ENCODE data around the gene TMEM242. TPM values are rescaled to one million over a fixed set of nuclear protein-coding genes. Genes with fewer than 3 reads are reported as not detected.
"Not testable (repeated sequence)": the region's sequence is repeated elsewhere in the genome, so short reads cannot be mapped to it uniquely, and the experiment has no call there.

The TMEM242 gene
- total RNA-seq, 1 donor from 2014 or later: 9.9 TPM

DNA sequence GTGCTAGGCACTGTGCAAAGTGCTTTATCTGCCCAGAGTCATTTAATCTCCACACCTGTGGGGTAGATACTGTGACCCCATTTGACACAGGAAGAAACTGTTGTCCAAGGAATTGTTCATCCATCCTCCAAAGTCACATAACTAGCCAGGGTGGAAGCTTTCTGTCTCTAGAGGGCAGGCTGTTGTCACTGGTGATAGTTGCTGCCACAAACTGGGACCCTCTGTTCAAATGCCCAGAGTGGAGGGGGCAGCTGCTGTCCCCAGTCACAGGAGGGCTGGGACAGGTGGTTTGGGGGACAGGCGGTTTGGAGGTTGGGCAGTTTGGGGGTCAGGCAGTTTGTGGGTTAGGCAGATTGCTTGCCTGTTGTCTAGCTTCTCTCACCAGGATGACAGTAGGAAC lies 16.1 kb upstream of the TMEM242 start:
- Histone ChIP-seq H3K4me3 (no peak overlapping the region), H3K27me3 (no peaks in the 10 kb centered on the region), H3K9me3 (no peaks in the 10 kb centered on the region), H3K27ac (no peak overlapping the region), H3K4me1 (no peaks in the 10 kb centered on the region), H3K36me3 (no peaks in the 10 kb centered on the region)
- TF ChIP-seq, protein P1, sequence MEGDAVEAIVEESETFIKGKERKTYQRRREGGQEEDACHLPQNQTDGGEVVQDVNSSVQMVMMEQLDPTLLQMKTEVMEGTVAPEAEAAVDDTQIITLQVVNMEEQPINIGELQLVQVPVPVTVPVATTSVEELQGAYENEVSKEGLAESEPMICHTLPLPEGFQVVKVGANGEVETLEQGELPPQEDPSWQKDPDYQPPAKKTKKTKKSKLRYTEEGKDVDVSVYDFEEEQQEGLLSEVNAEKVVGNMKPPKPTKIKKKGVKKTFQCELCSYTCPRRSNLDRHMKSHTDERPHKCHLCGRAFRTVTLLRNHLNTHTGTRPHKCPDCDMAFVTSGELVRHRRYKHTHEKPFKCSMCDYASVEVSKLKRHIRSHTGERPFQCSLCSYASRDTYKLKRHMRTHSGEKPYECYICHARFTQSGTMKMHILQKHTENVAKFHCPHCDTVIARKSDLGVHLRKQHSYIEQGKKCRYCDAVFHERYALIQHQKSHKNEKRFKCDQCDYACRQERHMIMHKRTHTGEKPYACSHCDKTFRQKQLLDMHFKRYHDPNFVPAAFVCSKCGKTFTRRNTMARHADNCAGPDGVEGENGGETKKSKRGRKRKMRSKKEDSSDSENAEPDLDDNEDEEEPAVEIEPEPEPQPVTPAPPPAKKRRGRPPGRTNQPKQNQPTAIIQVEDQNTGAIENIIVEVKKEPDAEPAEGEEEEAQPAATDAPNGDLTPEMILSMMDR (IDR thresholded peaks at IDR 0.05): no peak
- ATAC-seq (no peak), DNase-seq (no peak)
- intact Hi-C loops (cut with DNase I): no loop called here

GRCh38 chr6:157337751-157338150 lies 14.4 kb upstream of the TMEM242 start:
- DNase-seq (no peak), ATAC-seq (no peak)
- Histone ChIP-seq H3K4me3 (no peak overlapping the region), H3K4me1 (no peaks in the 10 kb centered on the region), H3K27ac (no peak overlapping the region), H3K9me3 (no peaks in the 10 kb centered on the region), H3K36me3 (no peaks in the 10 kb centered on the region), H3K27me3 (peaks cover 6% of the 10 kb centered on the region)
- intact Hi-C loops (cut with DNase I): no loop called here
- TF ChIP-seq, protein P1 (IDR thresholded peaks at IDR 0.05): no peak

DNA sequence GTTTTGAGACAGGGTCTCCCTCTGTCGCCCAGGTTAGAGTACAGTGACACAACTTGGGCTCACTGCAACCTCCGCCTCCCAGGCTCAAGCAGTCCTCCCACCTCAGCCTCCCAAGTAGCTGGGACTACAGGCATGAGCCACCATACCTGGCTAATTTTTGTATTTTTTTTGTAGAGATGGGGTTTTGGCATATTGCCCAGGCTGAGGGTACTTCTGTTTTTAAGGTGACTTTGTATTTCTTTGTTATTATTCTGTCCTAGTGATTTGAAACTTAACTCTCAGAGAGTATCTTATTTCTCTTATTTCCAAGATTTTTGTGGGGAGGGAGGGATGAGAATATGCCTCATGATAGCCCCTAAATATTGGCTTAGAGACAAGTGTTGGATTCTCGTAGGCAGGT lies 14.0 kb upstream of the TMEM242 start:
- H3K4me1 ChIP-seq; DNase-seq; H3K9me3 ChIP-seq; H3K36me3 ChIP-seq; H3K4me3 ChIP-seq; H3K27ac ChIP-seq; ATAC-seq; H3K27me3 ChIP-seq; intact Hi-C loops (cut with DNase I): not testable (repeated sequence)

- Histone ChIP-seq H3K36me3 (no peaks in the 10 kb centered on the region), H3K4me3 (no peak overlapping the region), H3K4me1 (no peaks in the 10 kb centered on the region), H3K27me3 (peaks cover 13% of the 10 kb centered on the region), H3K27ac (no peak overlapping the region), H3K9me3 (no peaks in the 10 kb centered on the region)
- TF ChIP-seq, protein P1 (IDR thresholded peaks at IDR 0.05): no peak
- intact Hi-C loops (cut with DNase I): no loop called here
- DNase-seq (no peak), ATAC-seq (no peak)
These were observed 12.5 kb upstream of the TMEM242 start for GRCh38 chr6:157335829-157336228.

DNA sequence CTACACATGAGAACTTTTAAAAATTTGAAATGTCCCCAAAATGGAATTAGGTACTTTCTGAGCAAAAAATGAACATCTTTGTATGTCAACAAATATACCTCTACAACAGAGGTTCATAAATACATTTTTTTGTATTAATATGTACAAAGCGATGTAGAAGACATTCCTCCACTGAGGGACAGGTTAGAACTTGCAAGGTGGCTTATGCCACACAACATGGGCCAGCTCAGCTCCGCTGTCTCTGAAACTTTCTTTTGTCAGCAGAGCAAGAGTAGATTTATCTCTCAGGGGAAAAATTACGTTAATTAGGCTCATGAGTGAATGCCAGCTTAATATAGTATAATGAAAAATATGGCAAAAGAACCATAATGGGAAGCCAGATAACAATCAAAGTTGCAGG lies 10.6 kb upstream of the TMEM242 start:
- peaks cover 22% of the 10 kb centered on the region for H3K27me3 ChIP-seq
- DNase-seq (no peak), ATAC-seq (no peak)
- H3K9me3 ChIP-seq: no peaks in the 10 kb centered on the region
- TF ChIP-seq, protein P1 (IDR thresholded peaks at IDR 0.05): no peak
- no peaks in the 10 kb centered on the region for H3K4me1 ChIP-seq
- H3K4me3 ChIP-seq: no peak overlapping the region
- no peak overlapping the region for H3K27ac ChIP-seq
- no peaks in the 10 kb centered on the region for H3K36me3 ChIP-seq
- intact Hi-C loops (cut with DNase I): no loop called here

DNA sequence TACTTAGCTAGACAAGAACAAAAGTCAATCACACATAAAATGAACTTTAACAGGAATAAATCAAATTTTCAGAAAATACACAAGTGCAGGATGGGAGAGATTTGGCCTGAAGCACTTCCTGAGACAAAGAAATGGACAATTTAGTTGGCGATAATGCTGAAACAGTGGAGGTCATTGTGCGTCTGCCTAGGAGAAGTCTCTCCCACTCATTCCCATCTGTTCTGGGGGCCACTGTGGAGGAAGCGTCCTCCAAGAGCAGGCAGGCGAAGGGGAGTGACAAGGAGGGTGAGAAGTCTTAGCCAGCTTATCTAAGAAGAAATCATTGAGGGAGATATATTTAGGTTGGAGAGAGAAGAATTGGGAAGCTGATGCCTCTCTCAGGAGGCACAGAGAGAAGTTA lies 10.2 kb upstream of the TMEM242 start:
- ATAC-seq: no peak
- H3K4me3 ChIP-seq: no peak overlapping the region
- peaks cover 26% of the 10 kb centered on the region for H3K27me3 ChIP-seq
- no peak overlapping the region for H3K27ac ChIP-seq
- H3K36me3 ChIP-seq: no peaks in the 10 kb centered on the region
- no peak for DNase-seq
- H3K9me3 ChIP-seq: no peaks in the 10 kb centered on the region
- no peaks in the 10 kb centered on the region for H3K4me1 ChIP-seq
- TF ChIP-seq, protein P1 (IDR thresholded peaks at IDR 0.05): no peak
- intact Hi-C loops (cut with DNase I): no loop called here

Measured in upper lobe of right lung (tissue), 1 donor.